B cell (primary cell): ENCODE results near the gene MTUS2. TPM values are rescaled to one million over a fixed set of nuclear protein-coding genes. Genes with fewer than 3 reads are reported as not detected.

ENCODE experiments used
- ATAC-seq: fragments of 200-7000 bp; cut with Tn5 transposase; one replicate; pipeline ENCODE4 v1.10.0; 2021; ENCODE audit warnings: low read depth, mild to moderate bottlenecking, moderate number of reproducible peaks, moderate library complexity
- CTCF ChIA-PET: fragments of 350-600 bp; sonication (Branson Sonifier 250); formaldehyde crosslinking; loops from one replicate; lab custom pipeline; 2021; ENCODE audit warnings: antibody characterized with exemption, inconsistent platforms; lab: Charles Lee
- POLR2A ChIA-PET: fragments of 350-600 bp; sonication (Branson Sonifier 250); formaldehyde crosslinking; loops from one replicate; lab custom pipeline; 2021; ENCODE audit warnings: antibody characterized with exemption; lab: Charles Lee
- DNase-seq: peaks from one replicate; pipeline ENCODE4 v3.0.0; 2013
- H2AFZ ChIP-seq: 2 replicates; pipeline ENCODE4 v1.6.1; 2012; ENCODE audit warnings: mild to moderate bottlenecking, low read depth, low read length; ENCODE audit not compliant: insufficient read depth, poor library complexity, severe bottlenecking
- H3K27ac ChIP-seq, 2 donors: 1 replicate in 1 of 2; 2 replicates in 1 of 2; pipeline ENCODE4 v1.5.1; 2012 to 2013; ENCODE audit warnings: low read length in 2 of 2, mild to moderate bottlenecking in 2 of 2, moderate library complexity in 1 of 2
- H3K27me3 ChIP-seq, 4 experiments: fragments of 200-600 bp in 1 of 4; sonication (generic) in 1 of 4; replicated peaks in 1 of 4; 1 replicate in 2 of 4; 2 replicates in 2 of 4; pipeline versions ENCODE4 v1.6.1 to v1.7.0; 2013 to 2016; ENCODE audit warnings: low read length in 3 of 4, mild to moderate bottlenecking in 2 of 4, mixed read lengths in 1 of 4, moderate library complexity in 1 of 4; ENCODE audit not compliant: insufficient read depth in 4 of 4, control insufficient read depth in 3 of 4; ENCODE audit errors: control extremely low read depth in 1 of 4
- H3K36me3 ChIP-seq, 2 experiments: replicated peaks in 1 of 2; 1 replicate in 1 of 2; 2 replicates in 1 of 2; pipeline versions ENCODE4 v1.6.1 to v1.7.1; 2013; ENCODE audit warnings: low read length in 1 of 2; ENCODE audit not compliant: insufficient read depth in 2 of 2, control insufficient read depth in 1 of 2; ENCODE audit errors: control extremely low read depth in 1 of 2, extremely low read depth in 1 of 2
- H3K4me1 ChIP-seq, 2 donors: fragments of 200-600 bp in 1 of 2; sonication (generic) in 1 of 2; 1 replicate in 1 of 2; 2 replicates in 1 of 2; pipeline versions ENCODE4 v1.5.1 to v1.6.1; 2013 to 2017; ENCODE audit warnings: low read length in 2 of 2; ENCODE audit not compliant: control insufficient read depth in 2 of 2, insufficient read depth in 2 of 2
- H3K4me2 ChIP-seq: replicated peaks from 2 replicates; pipeline ENCODE3; 2012; ENCODE audit warnings: mild to moderate bottlenecking, low read depth, low read length; ENCODE audit not compliant: poor library complexity, severe bottlenecking
- H3K4me3 ChIP-seq, 5 experiments: fragments of 200-600 bp in 1 of 5; sonication (generic) in 1 of 5; 1 replicate in 3 of 5; 2 replicates in 2 of 5; pipeline versions ENCODE4 v1.5.1 to v1.7.0; 2011 to 2016; ENCODE audit warnings: low read length in 4 of 5, mild to moderate bottlenecking in 4 of 5, low read depth in 2 of 5, control low read depth in 1 of 5, moderate library complexity in 1 of 5; ENCODE audit not compliant: insufficient read depth in 1 of 5; ENCODE audit errors: control extremely low read depth in 1 of 5, extremely low read depth in 1 of 5
- H3K79me2 ChIP-seq: fragments of 200-600 bp; sonication (generic); one replicate; pipeline ENCODE4 v1.6.0; 2016; ENCODE audit warnings: low read length; ENCODE audit not compliant: control insufficient read depth, insufficient read depth
- H3K9ac ChIP-seq: fragments of 200-600 bp; sonication (generic); 2 replicates; pipeline ENCODE4 v1.6.1; 2017; ENCODE audit warnings: mild to moderate bottlenecking, low read length, moderate library complexity
- H3K9me3 ChIP-seq, 3 donors: one replicate each; pipeline versions ENCODE4 v1.6.1 to v1.7.1; 2013; ENCODE audit warnings: low read length in 2 of 3; ENCODE audit not compliant: control insufficient read depth in 2 of 3, insufficient read depth in 1 of 3; ENCODE audit errors: control extremely low read depth in 1 of 3
- H4K20me1 ChIP-seq: 2 replicates; pipeline ENCODE4 v1.6.0; 2012; ENCODE audit warnings: mild to moderate bottlenecking, low read length; ENCODE audit not compliant: insufficient read depth, control insufficient read depth, poor library complexity, severe bottlenecking
- H3K27ac Mint-ChIP-seq: one replicate; pipeline ENCODE4 v1.8.0; 2021; ENCODE audit warnings: mixed read lengths
- H3K27me3 Mint-ChIP-seq: one replicate; pipeline ENCODE4 v1.8.0; 2021; ENCODE audit warnings: mixed read lengths
- H3K4me1 Mint-ChIP-seq: one replicate; pipeline ENCODE4 v1.8.0; 2021; ENCODE audit warnings: mixed read lengths
- H3K4me3 Mint-ChIP-seq: one replicate; pipeline ENCODE4 v1.8.0; 2021; ENCODE audit warnings: mixed read lengths
- H3K9me3 Mint-ChIP-seq: one replicate; pipeline ENCODE4 v1.8.0; 2022; ENCODE audit warnings: mixed read lengths; ENCODE audit not compliant: insufficient read depth
- CTCF ChIP-seq: fragments of 200-600 bp; IDR thresholded peaks from one replicate; pipeline ENCODE4 v1.8.0; 2022; ENCODE audit warnings: antibody characterized with exemption, mild to moderate bottlenecking
- EZH2 ChIP-seq: IDR thresholded peaks from 2 replicates; pipeline ENCODE4 v1.6.1; 2012; ENCODE audit warnings: borderline replicate concordance, low read depth, mild to moderate bottlenecking, moderate library complexity, low read length; ENCODE audit not compliant: insufficient read depth, poor library complexity, severe bottlenecking
- WGBS: methylation state at CpG from one replicate; pipeline ENCODE4 v1.1.5; 2013; ENCODE audit warnings: missing lambda C conversion rate; ENCODE audit not compliant: insufficient coverage; 5-methylcytosine and 5-hydroxymethylcytosine counted together
- intact Hi-C: fragments of 100-400 bp; cut with micrococcal nuclease; formaldehyde crosslinking; loops from one replicate; pipeline ENCODE4 v1.10.0; 2022
- polyA plus RNA-seq: library from polyadenylated mRNA; depleted of rRNA; stranded (reverse); fragments of >200 nt; gene quantifications from 2 replicates; pipeline ENCODE4 v1.2.3, GENCODE V29; 2012
- total RNA-seq, 2 donors: library from RNA; stranded (reverse); fragments of 120-200 nt in 1 of 2; gene quantifications; 1 replicate in 1 of 2; 2 replicates in 1 of 2; pipeline versions ENCODE4 v1.2.3 to v1.2.4, GENCODE V29; 2013 to 2022

MTUS2 gene
- total and polyA plus RNA-seq, 2 donors (not counting 1 experiment from before 2014, with no cell fraction given): 0.12 TPM; not detected in 1

- Histone ChIP-seq H2AFZ (no peak overlapping the region), H3K9me3 (no peaks in the 10 kb centered on the region), H3K4me2 (no peak overlapping the region), H3K4me3 (no peak overlapping the region), H3K27me3 (no peaks in the 10 kb centered on the region), H3K4me1 (no peaks in the 10 kb centered on the region), H3K36me3 (no peaks in the 10 kb centered on the region), H3K27ac (no peak overlapping the region), H3K9ac (no peak overlapping the region), H3K79me2 (no peaks in the 10 kb centered on the region), H4K20me1 (no peaks in the 10 kb centered on the region)
- Mint-ChIP-seq H3K4me1 (no peaks in the 10 kb centered on the region), H3K4me3 (no peak overlapping the region), H3K27me3 (peaks cover 14% of the 10 kb centered on the region), H3K9me3 (no peaks in the 10 kb centered on the region), H3K27ac (no peak overlapping the region)
- ATAC-seq (no peak), DNase-seq (no peak)
- no peak for TF ChIP-seq EZH2
- no peak for TF ChIP-seq CTCF
- ChIA-PET CTCF (no interaction called here), POLR2A (no interaction called here)
- WGBS: 88% methylated on average over 8 of the region's 8 CpGs
- intact Hi-C loops: no loop called here
Measured at GRCh38 chr13:29117663-29118062, 297.5 kb downstream of the MTUS2 start.

DNA sequence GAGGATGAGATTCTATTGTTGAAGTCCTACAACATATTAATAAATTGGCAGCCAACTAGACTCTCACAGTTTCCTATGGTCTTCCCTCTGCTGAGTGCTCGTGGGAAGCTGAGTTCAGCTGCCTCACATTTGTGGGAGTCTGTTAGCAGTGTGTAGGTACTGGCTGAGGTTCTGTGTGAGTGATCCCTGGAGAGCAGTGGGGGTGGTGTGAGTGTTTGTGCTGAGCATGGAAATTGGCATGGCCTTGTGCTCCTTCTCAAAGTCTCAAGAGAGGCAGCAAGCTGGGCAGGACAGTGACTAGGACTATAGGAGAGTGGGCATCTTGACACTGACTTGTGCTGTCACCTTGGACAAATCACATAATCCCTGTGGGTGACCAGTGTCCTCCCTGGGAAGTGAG lies 298.3 kb downstream of the MTUS2 start:
- no peak for DNase-seq
- intact Hi-C loops: no loop called here
- no peak overlapping the region for H3K27ac Mint-ChIP-seq
- H3K79me2 ChIP-seq: no peaks in the 10 kb centered on the region
- ATAC-seq: no peak
- H3K27me3 Mint-ChIP-seq: peaks cover 14% of the 10 kb centered on the region
- H3K4me3 Mint-ChIP-seq: no peak overlapping the region
- H3K36me3 ChIP-seq: no peaks in the 10 kb centered on the region
- no peaks in the 10 kb centered on the region for H3K9me3 Mint-ChIP-seq
- no peaks in the 10 kb centered on the region for H3K9me3 ChIP-seq
- H3K9ac ChIP-seq: no peak overlapping the region
- WGBS: no CpG with 5 or more reads among the region's 1 CpG
- H2AFZ ChIP-seq: no peak overlapping the region
- H3K4me1 ChIP-seq: no peaks in the 10 kb centered on the region
- no peak overlapping the region for H3K4me2 ChIP-seq
- no peak overlapping the region for H3K4me3 ChIP-seq
- no peaks in the 10 kb centered on the region for H3K4me1 Mint-ChIP-seq
- ChIA-PET CTCF (no interaction called here), POLR2A (no interaction called here)
- no peaks in the 10 kb centered on the region for H4K20me1 ChIP-seq
- TF ChIP-seq CTCF: no peak
- no peak for TF ChIP-seq EZH2
- H3K27me3 ChIP-seq: no peaks in the 10 kb centered on the region
- H3K27ac ChIP-seq: no peak overlapping the region
